Renal pelvis (tissue), 4 donors: Measurements from ENCODE around the gene EXOSC6. TPM values are rescaled to one million over a fixed set of nuclear protein-coding genes. Genes with fewer than 3 reads are reported as not detected.
"Not testable (repeated sequence)": the region's sequence is repeated elsewhere in the genome, so short reads cannot be mapped to it uniquely, and the experiment has no call there.

Source experiments
- DNase-seq: peaks from one replicate; pipeline ENCODE4 v3.0.0-alpha.2; 2013
- polyA plus RNA-seq, 3 donors: library from polyadenylated mRNA; unstranded; fragments of 120-200 nt; gene quantifications; one replicate each; pipeline ENCODE4 v1.2.1, GENCODE V29; 2013; ENCODE audit not compliant: insufficient read length in 3 of 3

Gene EXOSC6
- polyA plus RNA-seq, 3 donors: 13.6 to 18.5 (median 17.6) TPM

- DNase-seq: no peak
Measured at GRCh38 chr16:70258946-70259345, 7.2 kb upstream of the EXOSC6 start.

GRCh38 chr16:70258065-70258464 is 6.3 kb upstream of the EXOSC6 start:
- no peak for DNase-seq

DNA sequence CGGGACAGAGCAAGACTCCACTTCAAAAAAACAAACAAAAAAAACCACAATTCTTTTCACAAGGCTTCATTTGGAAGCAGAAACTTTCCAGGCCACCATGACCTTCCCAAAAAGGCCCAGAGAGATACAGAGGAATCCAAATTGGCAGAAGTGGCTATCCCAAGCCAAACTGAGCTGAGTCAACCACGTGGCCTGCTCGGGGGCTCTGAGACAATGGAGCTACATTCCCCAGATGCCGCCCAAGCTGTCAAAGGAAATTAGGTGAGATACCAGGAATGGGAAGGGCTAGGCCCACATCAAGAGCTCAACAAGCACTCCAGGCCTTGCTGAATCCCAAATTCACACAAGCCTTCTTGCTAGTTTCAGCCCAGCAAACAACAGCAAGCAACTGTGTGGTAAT is 5.7 kb upstream of the EXOSC6 start:
- DNase-seq: no peak

GRCh38 chr16:70255574-70255973 is 3.8 kb upstream of the EXOSC6 start:
- DNase-seq: no peak

- no peak for DNase-seq
Measured at GRCh38 chr16:70254965-70255286, 3.2 kb upstream of the EXOSC6 start.

- DNase-seq: no peak
Measured at GRCh38 chr16:70254180-70254964, 2.6 kb upstream of the EXOSC6 start.

GRCh38 chr16:70253291-70254106 is 1.8 kb upstream of the EXOSC6 start:
- DNase-seq: peak; percentile 10

GRCh38 chr16:70252355-70252988 is 732 bp upstream of the EXOSC6 start:
- no peak for DNase-seq

GRCh38 chr16:70250748-70251628 is 752 bp downstream of the EXOSC6 start:
- peak; percentile 27 for DNase-seq

GRCh38 chr16:70249697-70250096 is 2.0 kb downstream of the EXOSC6 start:
- not testable (repeated sequence) for DNase-seq

- DNase-seq: not testable (repeated sequence)
Measured at GRCh38 chr16:70238773-70239172, 13.0 kb downstream of the EXOSC6 start.

DNA sequence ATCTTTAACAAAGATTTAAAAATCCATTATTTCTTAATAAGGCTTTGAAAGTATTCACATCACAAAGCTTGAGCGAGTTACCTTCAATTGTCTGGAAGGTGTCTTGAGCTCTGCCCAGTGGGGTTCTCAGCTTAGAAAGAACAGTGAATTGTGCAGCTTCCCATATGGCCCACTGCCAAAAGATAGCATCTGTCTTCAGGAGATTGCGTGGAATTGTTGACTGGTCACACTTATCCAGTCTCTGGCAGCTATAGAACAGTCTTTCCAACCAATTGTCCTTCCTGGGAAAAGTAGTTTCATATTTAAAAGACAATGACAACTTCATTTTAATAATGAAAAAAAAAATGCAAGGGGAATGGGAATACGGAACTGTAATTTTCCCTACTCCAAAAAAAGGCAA is 19.9 kb downstream of the EXOSC6 start:
- not testable (repeated sequence) for DNase-seq

DNA sequence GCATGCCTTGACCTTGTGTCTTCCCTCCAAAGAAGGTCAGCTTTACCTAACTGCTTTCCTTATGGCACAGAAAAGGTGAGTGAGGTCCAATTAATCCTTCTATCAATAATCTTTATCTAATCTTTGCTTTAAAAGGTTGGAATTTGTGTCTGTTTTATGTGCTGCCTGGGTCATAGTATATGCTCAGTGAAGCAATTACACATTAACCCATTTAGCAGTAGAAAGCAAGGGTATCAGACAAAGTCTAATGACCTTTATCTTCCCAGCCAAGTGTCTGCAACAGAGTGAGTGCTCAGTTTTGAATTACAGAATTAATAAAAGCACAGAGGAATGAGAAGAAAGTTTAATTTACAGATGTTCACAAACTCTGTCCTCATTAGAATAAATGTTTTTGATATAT is 25.7 kb downstream of the EXOSC6 start:
- not testable (repeated sequence) for DNase-seq

DNA sequence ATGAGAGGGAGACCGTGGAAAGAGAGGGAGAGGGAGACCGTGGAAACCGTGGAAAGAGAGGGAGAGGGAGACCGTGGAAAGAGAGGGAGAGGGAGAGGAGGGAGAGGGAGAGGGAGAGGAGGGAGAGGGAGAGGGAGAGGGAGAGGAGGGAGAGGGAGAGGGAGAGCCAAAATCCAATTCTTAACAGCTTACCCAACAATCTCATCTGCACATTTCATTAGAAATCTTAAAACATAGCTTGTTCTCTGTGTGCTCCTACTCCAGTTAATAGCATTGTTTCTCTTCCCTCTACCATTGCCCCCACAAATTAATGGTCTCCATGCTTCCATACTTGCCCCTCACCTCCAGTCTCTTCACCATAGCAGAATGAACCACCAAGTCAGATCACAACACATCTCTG is 26.3 kb downstream of the EXOSC6 start:
- not testable (repeated sequence) for DNase-seq

GRCh38 chr16:70224645-70225044 is 27.1 kb downstream of the EXOSC6 start:
- not testable (repeated sequence) for DNase-seq

DNA sequence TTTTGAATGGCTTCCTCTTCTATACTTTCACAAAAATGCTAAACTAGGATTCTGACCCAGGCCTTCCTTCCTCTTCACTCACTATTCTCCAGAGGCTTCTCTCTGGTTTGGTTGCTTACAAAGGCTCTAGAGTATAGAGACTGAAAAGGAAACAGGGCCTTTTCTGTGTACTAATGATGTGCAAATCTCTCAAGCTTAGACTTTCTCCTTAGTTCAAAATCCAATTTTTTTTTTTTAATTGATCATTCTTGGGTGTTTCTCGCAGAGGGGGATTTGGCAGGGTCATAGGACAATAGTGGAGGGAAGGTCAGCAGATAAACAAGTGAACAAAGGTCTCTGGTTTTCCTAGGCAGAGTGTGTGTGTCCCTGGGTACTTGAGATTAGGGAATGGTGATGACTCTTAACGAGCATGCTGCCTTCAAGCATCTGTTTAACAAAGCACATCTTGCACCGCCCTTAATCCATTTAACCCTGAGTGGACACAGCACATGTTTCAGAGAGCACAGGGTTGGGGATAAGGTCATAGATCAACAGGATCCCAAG is 27.7 kb downstream of the EXOSC6 start:
- DNase-seq: not testable (repeated sequence)

- DNase-seq: not testable (repeated sequence)
Measured at GRCh38 chr16:70223216-70223615, 28.5 kb downstream of the EXOSC6 start.

- not testable (repeated sequence) for DNase-seq
Measured at GRCh38 chr16:70222574-70222973, 29.2 kb downstream of the EXOSC6 start.

DNA sequence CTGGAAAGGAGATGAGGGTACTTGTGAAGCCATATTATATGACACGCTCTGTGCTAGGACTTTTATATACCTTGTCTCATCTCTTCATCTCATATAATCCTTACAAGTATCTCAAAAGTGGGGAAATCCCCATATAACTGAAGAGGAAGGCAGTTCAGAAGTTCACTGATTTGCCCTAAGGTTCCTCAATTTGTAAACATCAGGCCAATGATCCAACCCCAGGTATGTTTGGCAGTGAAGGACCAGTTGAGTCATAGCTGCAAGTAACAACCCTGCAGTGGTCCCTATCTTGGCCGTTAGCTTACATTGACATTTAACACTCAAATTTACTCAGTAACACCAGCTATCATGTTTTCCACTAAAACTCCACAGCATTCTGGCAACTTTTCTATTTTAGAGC is 33.2 kb downstream of the EXOSC6 start:
- DNase-seq: not testable (repeated sequence)

GRCh38 chr16:70206382-70206781 is 45.4 kb downstream of the EXOSC6 start:
- DNase-seq: not testable (repeated sequence)

- DNase-seq: not testable (repeated sequence)
Measured at GRCh38 chr16:70204668-70205405, 46.9 kb downstream of the EXOSC6 start.
